Osteocyte (in vitro differentiated cells): ENCODE data around the gene XPC. TPM values are rescaled to one million over a fixed set of nuclear protein-coding genes. Genes with fewer than 3 reads are reported as not detected.
A peak's percentile ranks its signal among the peaks of the same experiment; 100 is the strongest.

Experiments used
- DNase-seq: peaks from one replicate; pipeline ENCODE4 v3.0.0; 2021; ENCODE audit warnings: mixed read lengths; ENCODE audit not compliant: unreplicated experiment; ENCODE audit errors: extremely low spot score
- H3K27ac Mint-ChIP-seq: one replicate; pipeline ENCODE4 v1.8.0; 2021; ENCODE audit warnings: mild to moderate bottlenecking, mixed read lengths; ENCODE audit not compliant: unreplicated experiment
- H3K27me3 Mint-ChIP-seq: one replicate; pipeline ENCODE4 v1.8.0; 2021; ENCODE audit warnings: mixed read lengths; ENCODE audit not compliant: unreplicated experiment
- H3K36me3 Mint-ChIP-seq: one replicate; pipeline ENCODE4 v1.8.0; 2021; ENCODE audit warnings: mixed read lengths; ENCODE audit not compliant: unreplicated experiment
- H3K4me1 Mint-ChIP-seq: one replicate; pipeline ENCODE4 v1.8.0; 2021; ENCODE audit warnings: mixed read lengths; ENCODE audit not compliant: unreplicated experiment
- H3K4me3 Mint-ChIP-seq: one replicate; pipeline ENCODE4 v1.8.0; 2021; ENCODE audit warnings: mild to moderate bottlenecking, moderate library complexity, mixed read lengths; ENCODE audit not compliant: unreplicated experiment
- H3K9me3 Mint-ChIP-seq: one replicate; pipeline ENCODE4 v1.8.0; 2021; ENCODE audit warnings: mixed read lengths; ENCODE audit not compliant: unreplicated experiment
- total RNA-seq: library from RNA; stranded (reverse); gene quantifications from 2 replicates; pipeline ENCODE4 v1.2.1, GENCODE V29; 2021
- TF ChIP-seq, protein P1 (sequence below): fragments of 200-600 bp; sonication (generic); IDR thresholded peaks from 2 replicates; pipeline ENCODE4 v1.5.0; 2021; ENCODE audit warnings: antibody characterized with exemption, mild to moderate bottlenecking, moderate library complexity

The XPC gene
- total RNA-seq, 1 donor from 2014 or later = 39.4 TPM

- no peaks in the 10 kb centered on the region for H3K9me3 Mint-ChIP-seq
- DNase-seq = peak; percentile 0
- H3K27me3 Mint-ChIP-seq = no peaks in the 10 kb centered on the region
- H3K4me3 Mint-ChIP-seq = no peak overlapping the region
- no peak overlapping the region for H3K27ac Mint-ChIP-seq
- TF ChIP-seq, protein P1, sequence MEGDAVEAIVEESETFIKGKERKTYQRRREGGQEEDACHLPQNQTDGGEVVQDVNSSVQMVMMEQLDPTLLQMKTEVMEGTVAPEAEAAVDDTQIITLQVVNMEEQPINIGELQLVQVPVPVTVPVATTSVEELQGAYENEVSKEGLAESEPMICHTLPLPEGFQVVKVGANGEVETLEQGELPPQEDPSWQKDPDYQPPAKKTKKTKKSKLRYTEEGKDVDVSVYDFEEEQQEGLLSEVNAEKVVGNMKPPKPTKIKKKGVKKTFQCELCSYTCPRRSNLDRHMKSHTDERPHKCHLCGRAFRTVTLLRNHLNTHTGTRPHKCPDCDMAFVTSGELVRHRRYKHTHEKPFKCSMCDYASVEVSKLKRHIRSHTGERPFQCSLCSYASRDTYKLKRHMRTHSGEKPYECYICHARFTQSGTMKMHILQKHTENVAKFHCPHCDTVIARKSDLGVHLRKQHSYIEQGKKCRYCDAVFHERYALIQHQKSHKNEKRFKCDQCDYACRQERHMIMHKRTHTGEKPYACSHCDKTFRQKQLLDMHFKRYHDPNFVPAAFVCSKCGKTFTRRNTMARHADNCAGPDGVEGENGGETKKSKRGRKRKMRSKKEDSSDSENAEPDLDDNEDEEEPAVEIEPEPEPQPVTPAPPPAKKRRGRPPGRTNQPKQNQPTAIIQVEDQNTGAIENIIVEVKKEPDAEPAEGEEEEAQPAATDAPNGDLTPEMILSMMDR = no peak
- H3K4me1 Mint-ChIP-seq = peaks cover 24% of the 10 kb centered on the region
- peaks cover 50% of the 10 kb centered on the region for H3K36me3 Mint-ChIP-seq
These were observed 49.7 kb downstream of the XPC start for GRCh38 chr3:14128724-14129123.

DNA sequence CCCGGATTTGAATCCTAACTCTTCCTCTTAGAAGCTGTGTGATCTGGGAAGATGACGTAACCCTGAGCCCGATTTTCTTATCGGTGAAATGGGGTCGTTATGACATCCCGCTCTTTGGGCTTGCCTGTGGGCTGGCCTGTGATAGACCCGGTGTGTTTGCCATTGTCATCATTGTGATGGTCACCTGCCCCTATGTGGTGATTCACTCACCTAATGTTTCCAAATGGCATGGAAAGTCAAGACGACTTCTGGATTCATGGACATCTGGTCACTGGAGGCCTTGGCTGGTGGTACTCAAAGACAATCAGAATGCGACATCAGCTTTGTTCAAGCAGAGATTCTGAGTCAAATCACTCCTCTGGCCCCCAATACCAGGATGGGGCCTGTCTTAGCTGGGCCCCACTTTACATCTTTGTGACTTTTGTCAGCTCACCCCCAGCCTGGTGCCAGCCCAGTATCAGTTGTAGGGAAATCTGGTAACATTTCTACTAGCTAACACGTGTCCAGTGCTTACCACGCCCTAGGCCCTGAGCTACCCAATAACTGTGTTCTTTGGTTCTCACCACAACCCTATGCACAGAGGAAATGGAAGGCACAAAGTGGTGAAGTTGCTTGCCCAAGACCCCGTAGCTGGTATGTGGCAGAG is 50.8 kb downstream of the XPC start:
- Mint-ChIP-seq H3K4me1 (peaks cover 33% of the 10 kb centered on the region), H3K27me3 (no peaks in the 10 kb centered on the region), H3K9me3 (no peaks in the 10 kb centered on the region), H3K36me3 (peaks cover 39% of the 10 kb centered on the region), H3K4me3 (no peak overlapping the region), H3K27ac (no peak overlapping the region)
- peak; percentile 36 for DNase-seq
- TF ChIP-seq, protein P1 = no peak

- Mint-ChIP-seq H3K9me3 (no peaks in the 10 kb centered on the region), H3K4me1 (peaks cover 34% of the 10 kb centered on the region), H3K27me3 (no peaks in the 10 kb centered on the region), H3K27ac (peak overlapping the region; percentile 99), H3K4me3 (peak overlapping the region; percentile 98), H3K36me3 (peaks cover 33% of the 10 kb centered on the region)
- peak; percentile 13 for DNase-seq
- TF ChIP-seq, protein P1 = no peak
These were observed 51.4 kb downstream of the XPC start for GRCh38 chr3:14126887-14127505.

DNA sequence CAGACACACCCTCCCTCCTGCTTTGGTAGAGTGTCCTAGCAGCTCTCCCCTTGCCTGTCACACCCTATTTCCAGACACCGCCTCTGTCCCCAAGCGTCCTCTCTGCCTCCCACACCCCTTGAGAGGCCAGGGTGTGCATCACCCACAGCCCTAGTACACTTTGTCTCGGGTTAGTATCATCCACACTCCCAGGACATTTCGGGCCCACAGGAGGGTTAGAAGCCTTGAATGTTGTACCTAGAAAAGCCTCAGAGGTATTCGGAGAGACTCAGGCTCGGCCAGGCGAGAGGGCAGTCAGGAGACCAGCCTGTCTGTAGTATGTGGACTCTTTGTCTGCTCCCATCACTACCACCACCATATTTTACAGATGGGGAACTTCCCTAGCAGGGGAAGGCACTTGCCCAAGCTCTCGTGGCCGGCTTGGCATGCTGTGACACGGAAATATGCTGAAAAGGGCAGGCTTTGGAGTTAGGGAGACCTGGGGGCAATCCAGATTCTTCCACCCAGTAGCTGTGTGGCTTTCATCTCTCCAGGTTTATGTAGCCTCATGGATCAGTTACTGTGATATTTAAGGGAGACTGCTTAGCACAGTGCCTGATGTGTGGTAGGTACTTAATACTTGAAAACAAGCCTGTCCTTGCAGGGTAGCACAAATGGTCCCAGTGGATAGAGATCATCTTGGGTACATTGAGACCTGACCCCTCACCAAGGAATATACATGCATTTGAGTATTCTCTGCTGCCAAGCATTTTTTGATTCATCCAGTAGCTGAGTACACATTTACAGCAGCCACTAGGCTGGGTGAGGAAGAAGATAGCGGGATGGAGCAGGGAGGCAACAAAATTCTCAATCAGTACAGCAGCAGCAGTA is 52.1 kb downstream of the XPC start:
- Mint-ChIP-seq H3K4me1 (peaks cover 34% of the 10 kb centered on the region), H3K27me3 (no peaks in the 10 kb centered on the region), H3K27ac (peak overlapping the region; percentile 99), H3K9me3 (no peaks in the 10 kb centered on the region), H3K36me3 (peaks cover 32% of the 10 kb centered on the region), H3K4me3 (peak overlapping the region; percentile 98)
- peak; percentile 10 for DNase-seq
- TF ChIP-seq, protein P1 = no peak
